Measurements from ENCODE around the gene FBXW8.

The FBXW8 gene

GRCh38 chr12:117033382-117034221, 122.9 kb downstream of the FBXW8 start:
- Histone ChIP-seq H3K36me3 (ENCODE audit: control insufficient read depth, low read length) (peaks cover 13% of the 10 kb centered on the region), H3K9me3 (ENCODE audit: control insufficient read depth, insufficient read depth, low read length) (no peaks in the 10 kb centered on the region), H3K4me1 (ENCODE audit: control insufficient read depth, low read length) (peaks cover 26% of the 10 kb centered on the region), H4K20me1 (ENCODE audit: control insufficient read depth, insufficient read depth, low read depth, low read length) (no peaks in the 10 kb centered on the region), H3F3A (ENCODE audit: control insufficient read depth, insufficient read depth) (no peaks in the 10 kb centered on the region), H3K27ac (ENCODE audit: low read depth, low read length) (no peak overlapping the region), H3K4me2 (ENCODE audit: low read length) (no peak overlapping the region), H3K4me3 (ENCODE audit: low read length) (no peak overlapping the region), H3K9me2 (replicated peaks; ENCODE audit: control insufficient read depth, low read length) (no peaks in the 10 kb centered on the region), H3K79me2 (ENCODE audit: control insufficient read depth, low read length) (no peaks in the 10 kb centered on the region), H3K27me3 (ENCODE audit: control insufficient read depth, low read length) (peaks cover 17% of the 10 kb centered on the region)
- no peak for TF ChIP-seq EZH2phosphoT487 (IDR thresholded peaks at IDR 0.05; ENCODE audit: borderline replicate concordance, low read length)
- TF ChIP-seq, protein P1, sequence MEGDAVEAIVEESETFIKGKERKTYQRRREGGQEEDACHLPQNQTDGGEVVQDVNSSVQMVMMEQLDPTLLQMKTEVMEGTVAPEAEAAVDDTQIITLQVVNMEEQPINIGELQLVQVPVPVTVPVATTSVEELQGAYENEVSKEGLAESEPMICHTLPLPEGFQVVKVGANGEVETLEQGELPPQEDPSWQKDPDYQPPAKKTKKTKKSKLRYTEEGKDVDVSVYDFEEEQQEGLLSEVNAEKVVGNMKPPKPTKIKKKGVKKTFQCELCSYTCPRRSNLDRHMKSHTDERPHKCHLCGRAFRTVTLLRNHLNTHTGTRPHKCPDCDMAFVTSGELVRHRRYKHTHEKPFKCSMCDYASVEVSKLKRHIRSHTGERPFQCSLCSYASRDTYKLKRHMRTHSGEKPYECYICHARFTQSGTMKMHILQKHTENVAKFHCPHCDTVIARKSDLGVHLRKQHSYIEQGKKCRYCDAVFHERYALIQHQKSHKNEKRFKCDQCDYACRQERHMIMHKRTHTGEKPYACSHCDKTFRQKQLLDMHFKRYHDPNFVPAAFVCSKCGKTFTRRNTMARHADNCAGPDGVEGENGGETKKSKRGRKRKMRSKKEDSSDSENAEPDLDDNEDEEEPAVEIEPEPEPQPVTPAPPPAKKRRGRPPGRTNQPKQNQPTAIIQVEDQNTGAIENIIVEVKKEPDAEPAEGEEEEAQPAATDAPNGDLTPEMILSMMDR (IDR thresholded peaks at IDR 0.05; ENCODE audit: low read depth, low read length, poor library complexity, severe bottlenecking): no peak

DNA sequence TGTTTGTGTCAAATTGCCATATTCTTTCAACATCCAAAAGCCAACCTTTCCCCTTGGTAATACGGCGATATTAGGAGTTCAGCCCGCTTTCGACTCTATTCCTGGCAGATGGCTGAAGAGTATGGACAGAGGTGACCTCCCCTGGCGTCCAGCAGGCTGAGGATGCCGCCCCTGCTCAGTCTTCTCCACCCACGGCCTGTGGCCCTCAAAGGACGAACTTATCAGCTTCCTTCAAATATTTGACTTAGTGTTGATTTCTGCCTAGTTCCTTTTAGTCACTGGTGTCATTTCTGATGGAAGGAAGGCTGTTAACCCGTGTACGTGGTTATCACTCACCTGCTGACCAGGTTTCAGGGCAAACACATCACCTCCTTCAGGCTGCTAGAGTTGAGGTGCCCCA, 123.5 kb downstream of the FBXW8 start:
- no peak overlapping the region for H3K4me3 ChIP-seq (ENCODE audit: low read length)
- H3K79me2 ChIP-seq (ENCODE audit: control insufficient read depth, low read length): no peaks in the 10 kb centered on the region
- peaks cover 26% of the 10 kb centered on the region for H3K4me1 ChIP-seq (ENCODE audit: control insufficient read depth, low read length)
- no peaks in the 10 kb centered on the region for H3K9me3 ChIP-seq (ENCODE audit: control insufficient read depth, insufficient read depth, low read length)
- H3K27me3 ChIP-seq (ENCODE audit: control insufficient read depth, low read length): peaks cover 17% of the 10 kb centered on the region
- H3K4me2 ChIP-seq (ENCODE audit: low read length): no peak overlapping the region
- H3K36me3 ChIP-seq (ENCODE audit: control insufficient read depth, low read length): peaks cover 7% of the 10 kb centered on the region
- H3F3A ChIP-seq (ENCODE audit: control insufficient read depth, insufficient read depth): no peaks in the 10 kb centered on the region
- no peak for TF ChIP-seq EZH2phosphoT487 (IDR thresholded peaks at IDR 0.05; ENCODE audit: borderline replicate concordance, low read length)
- TF ChIP-seq, protein P1 (IDR thresholded peaks at IDR 0.05; ENCODE audit: low read depth, low read length, poor library complexity, severe bottlenecking): no peak
- H4K20me1 ChIP-seq (ENCODE audit: control insufficient read depth, insufficient read depth, low read depth, low read length): no peaks in the 10 kb centered on the region
- no peak overlapping the region for H3K27ac ChIP-seq (ENCODE audit: low read depth, low read length)
- H3K9me2 ChIP-seq (replicated peaks; ENCODE audit: control insufficient read depth, low read length): no peaks in the 10 kb centered on the region

- Histone ChIP-seq H3K4me3 (ENCODE audit: low read length) (no peak overlapping the region), H3K36me3 (ENCODE audit: control insufficient read depth, low read length) (peaks cover 7% of the 10 kb centered on the region), H4K20me1 (ENCODE audit: control insufficient read depth, insufficient read depth, low read depth, low read length) (no peaks in the 10 kb centered on the region), H3K27ac (ENCODE audit: low read depth, low read length) (no peak overlapping the region), H3K9me3 (ENCODE audit: control insufficient read depth, insufficient read depth, low read length) (no peaks in the 10 kb centered on the region), H3K4me2 (ENCODE audit: low read length) (no peak overlapping the region), H3K79me2 (ENCODE audit: control insufficient read depth, low read length) (no peaks in the 10 kb centered on the region), H3K27me3 (ENCODE audit: control insufficient read depth, low read length) (peaks cover 17% of the 10 kb centered on the region), H3K9me2 (replicated peaks; ENCODE audit: control insufficient read depth, low read length) (no peaks in the 10 kb centered on the region), H3K4me1 (ENCODE audit: control insufficient read depth, low read length) (peaks cover 26% of the 10 kb centered on the region), H3F3A (ENCODE audit: control insufficient read depth, insufficient read depth) (no peaks in the 10 kb centered on the region)
- TF ChIP-seq EZH2phosphoT487 (IDR thresholded peaks at IDR 0.05; ENCODE audit: borderline replicate concordance, low read length): no peak
- TF ChIP-seq, protein P1 (IDR thresholded peaks at IDR 0.05; ENCODE audit: low read depth, low read length, poor library complexity, severe bottlenecking): no peak
Measured at GRCh38 chr12:117034701-117035151, 124.0 kb downstream of the FBXW8 start.
